Breast epithelium (tissue), 4 donors: ENCODE data around the gene CACFD1. TPM values are rescaled to one million over a fixed set of nuclear protein-coding genes. Genes with fewer than 3 reads are reported as not detected.
A peak's percentile ranks its signal among the peaks of the same experiment; 100 is the strongest.

Experiments
- DNase-seq, 2 donors: peaks; one replicate each; pipeline ENCODE4 v3.0.0-alpha.2; 2019; ENCODE audit warnings: low spot score in 2 of 2
- H3K27ac ChIP-seq, 2 donors: fragments of 200-600 bp; sonication (generic) in 1 of 2; one replicate each; pipeline ENCODE4 v1.5.1; 2016 to 2019; ENCODE audit warnings: mild to moderate bottlenecking in 1 of 2
- H3K27me3 ChIP-seq, 2 donors: fragments of 200-600 bp; sonication (generic) in 1 of 2; one replicate each; pipeline versions ENCODE4 v1.5.1 to v1.6.0; 2017 to 2019; ENCODE audit warnings: control low read depth in 1 of 2, mild to moderate bottlenecking in 1 of 2
- H3K36me3 ChIP-seq: fragments of 200-600 bp; one replicate; pipeline ENCODE4 v1.5.1; 2019
- H3K4me1 ChIP-seq, 2 donors: fragments of 200-600 bp; sonication (generic); one replicate each; pipeline ENCODE4 v1.5.1; 2016 to 2019; ENCODE audit warnings: control low read depth in 1 of 2
- H3K4me3 ChIP-seq, 3 donors: fragments of 200-600 bp; sonication (generic); 1 replicate in 2 of 3; 2 replicates in 1 of 3; pipeline ENCODE4 v1.5.1; 2016 to 2019; ENCODE audit warnings: mild to moderate bottlenecking in 3 of 3, moderate library complexity in 2 of 3
- H3K9me3 ChIP-seq, 2 donors: fragments of 200-600 bp; sonication (generic) in 1 of 2; one replicate each; pipeline ENCODE4 v1.5.1; 2016 to 2019; ENCODE audit warnings: control low read depth in 1 of 2
- CTCF ChIP-seq, 3 donors: fragments of 450-650 bp; IDR thresholded peaks; one replicate each; pipeline ENCODE4 v1.5.1; 2016 to 2017; ENCODE audit warnings: antibody characterized with exemption in 3 of 3, mild to moderate bottlenecking in 3 of 3, moderate library complexity in 3 of 3
- POLR2A ChIP-seq: fragments of 450-650 bp; IDR thresholded peaks from one replicate; pipeline ENCODE4 v1.6.1; 2016; ENCODE audit warnings: antibody characterized with exemption, mild to moderate bottlenecking, moderate library complexity
- POLR2AphosphoS5 ChIP-seq, 3 donors: sonication (generic); formaldehyde crosslinking; IDR thresholded peaks; one replicate each; pipeline ENCODE4 v1.6.1; 2017; ENCODE audit warnings: antibody characterized with exemption in 3 of 3
- intact Hi-C: fragments of 100-400 bp; cut with DNase I; formaldehyde crosslinking; loops from one replicate; pipeline ENCODE4 v1.15.1; 2023; ENCODE audit warnings: low total_unique reads
- total RNA-seq, 3 donors: library from RNA; depleted of rRNA; stranded (reverse); fragments of >200 nt; gene quantifications; one replicate each; pipeline ENCODE4 v1.1.0, GENCODE V29; 2016

CACFD1 gene
- total RNA-seq, 3 donors from 2014 or later = 5.0 to 19.5 (median 13.4) TPM

GRCh38 chr9:133509179-133510083, 49.7 kb downstream of the CACFD1 start:
- TF ChIP-seq POLR2AphosphoS5 (IDR thresholded peaks at IDR 0.05) (no peak), CTCF (IDR thresholded peaks at IDR 0.05) (no peak), POLR2A (no peak)
- no peaks in the 10 kb centered on the region for H3K4me1 ChIP-seq
- peaks cover 0 to under 1% of the 10 kb centered on the region in 2 donors for H3K27me3 ChIP-seq
- intact Hi-C loops = no loop called here
- no peak overlapping the region for H3K27ac ChIP-seq
- no peak for DNase-seq
- H3K4me3 ChIP-seq = peak overlapping the region in 2 of 3 donors; percentile 13 to 50
- H3K36me3 ChIP-seq = no peaks in the 10 kb centered on the region
- no peaks in the 10 kb centered on the region for H3K9me3 ChIP-seq

GRCh38 chr9:133510926-133511505, 51.2 kb downstream of the CACFD1 start:
- Histone ChIP-seq H3K4me1 (no peaks in the 10 kb centered on the region), H3K9me3 (no peaks in the 10 kb centered on the region), H3K4me3 (no peak overlapping the region), H3K36me3 (no peaks in the 10 kb centered on the region), H3K27me3 (peaks cover 0 to 7% of the 10 kb centered on the region in 2 donors), H3K27ac (no peak overlapping the region)
- DNase-seq = no peak
- intact Hi-C loops = no loop called here
- TF ChIP-seq POLR2A (no peak), CTCF (IDR thresholded peaks at IDR 0.05) (no peak), POLR2AphosphoS5 (IDR thresholded peaks at IDR 0.05) (no peak)

- no peaks in the 10 kb centered on the region for H3K36me3 ChIP-seq
- peaks cover 0 to 7% of the 10 kb centered on the region in 2 donors for H3K27me3 ChIP-seq
- no peak overlapping the region for H3K4me3 ChIP-seq
- no peak overlapping the region for H3K27ac ChIP-seq
- no peaks in the 10 kb centered on the region for H3K9me3 ChIP-seq
- TF ChIP-seq POLR2AphosphoS5 (IDR thresholded peaks at IDR 0.05) (no peak), CTCF (IDR thresholded peaks at IDR 0.05) (no peak), POLR2A (no peak)
- DNase-seq = no peak
- H3K4me1 ChIP-seq = no peaks in the 10 kb centered on the region
- intact Hi-C loops = no loop called here
These were observed 51.8 kb downstream of the CACFD1 start for GRCh38 chr9:133511607-133512006.

GRCh38 chr9:133512253-133513213, 52.8 kb downstream of the CACFD1 start:
- Histone ChIP-seq H3K4me1 (no peaks in the 10 kb centered on the region), H3K9me3 (no peaks in the 10 kb centered on the region), H3K27me3 (peaks cover 0 to 7% of the 10 kb centered on the region in 2 donors), H3K4me3 (no peak overlapping the region), H3K27ac (no peak overlapping the region), H3K36me3 (no peaks in the 10 kb centered on the region)
- TF ChIP-seq POLR2AphosphoS5 (IDR thresholded peaks at IDR 0.05) = no peak
- no peak for TF ChIP-seq CTCF (IDR thresholded peaks at IDR 0.05)
- no peak for TF ChIP-seq POLR2A
- no peak for DNase-seq
- intact Hi-C loops = no loop called here
